HepG2 (cell line): ENCODE data around the gene PGPEP1. TPM values are rescaled to one million over a fixed set of nuclear protein-coding genes. Genes with fewer than 3 reads are reported as not detected.

Experiments used
- CHD2 ChIP-seq: IDR thresholded peaks from 2 replicates; pipeline ENCODE4 v1.6.1; 2011; ENCODE audit warnings: low read depth, low read length, improper control_type of control experiment
- MAFK ChIP-seq, 2 experiments: IDR thresholded peaks in 1 of 2; conservative IDR thresholded peaks in 1 of 2; 2 replicates each; pipeline ENCODE4 v1.6.1; 2011; ENCODE audit warnings: improper control_type of control experiment in 2 of 2, low read length in 2 of 2
- MTA1 ChIP-seq: sonication (generic); formaldehyde crosslinking; IDR thresholded peaks from 2 replicates; pipeline ENCODE4 v1.4.0; 2020; ENCODE audit warnings: missing genetic modification reagents, mild to moderate bottlenecking, borderline replicate concordance
- NR2C2 ChIP-seq: sonication (generic); formaldehyde crosslinking; IDR thresholded peaks from 2 replicates; pipeline ENCODE4 v1.4.0; 2020; ENCODE audit warnings: missing genetic modification reagents, mild to moderate bottlenecking, moderate library complexity, borderline replicate concordance
- PHF8 ChIP-seq: sonication (generic); formaldehyde crosslinking; IDR thresholded peaks from 2 replicates; pipeline ENCODE4 v1.5.0; 2020; ENCODE audit warnings: missing genetic modification reagents
- RXRA ChIP-seq: sonication (generic); formaldehyde crosslinking; IDR thresholded peaks from 2 replicates; pipeline ENCODE4 v1.5.1; 2020; ENCODE audit warnings: missing genetic modification reagents
- TBX2 ChIP-seq: sonication (generic); formaldehyde crosslinking; IDR thresholded peaks from 2 replicates; pipeline ENCODE4 v1.5.0; 2020; ENCODE audit warnings: missing genetic modification reagents, mild to moderate bottlenecking, borderline replicate concordance
- XRCC5 ChIP-seq: fragments of 200-400 bp; formaldehyde crosslinking; optimal IDR thresholded peaks from 2 replicates; pipeline ENCODE3; 2017; ENCODE audit warnings: mild to moderate bottlenecking, low read length
- ZFY ChIP-seq: sonication (generic); formaldehyde crosslinking; IDR thresholded peaks from 2 replicates; pipeline ENCODE4 v1.4.0; 2020; ENCODE audit warnings: missing genetic modification reagents
- ZNF224 ChIP-seq: sonication (generic); formaldehyde crosslinking; IDR thresholded peaks from 2 replicates; pipeline ENCODE4 v1.5.0; 2020; ENCODE audit warnings: mild to moderate bottlenecking, missing genetic modification reagents
- ZNF317 ChIP-seq: sonication (generic); formaldehyde crosslinking; IDR thresholded peaks from 2 replicates; pipeline ENCODE4 v1.5.0; 2020; ENCODE audit warnings: mild to moderate bottlenecking, missing genetic modification reagents
- ZNF747 ChIP-seq: sonication (generic); formaldehyde crosslinking; IDR thresholded peaks from 2 replicates; pipeline ENCODE4 v1.8.1; 2023; ENCODE audit warnings: missing genetic modification reagents, mild to moderate bottlenecking, borderline replicate concordance
- polyA plus RNA-seq, 8 experiments: library from polyadenylated mRNA; depleted of rRNA in 3 of 8; stranded (reverse) in 7 of 8; unstranded in 1 of 8; fragments of >200 nt; fragmentation: Illumina TruSeq in 4 of 8; extraction: Trizol in 4 of 8; gene quantifications; 2 replicates each; pipeline versions ENCODE4 v1.2.1 to v1.2.3, GENCODE V29; 2011 to 2016; ENCODE audit warnings: low read depth in 4 of 8, missing spikeins in 1 of 8, mixed read lengths in 1 of 8; ENCODE audit not compliant: insufficient read depth in 1 of 8
- total RNA-seq, 5 experiments: library from RNA; depleted of rRNA; stranded (reverse); fragments of >200 nt; fragmentation: Illumina TruSeq; extraction: Trizol; gene quantifications; 2 replicates each; pipeline ENCODE4 v1.2.3, GENCODE V29; 2016; ENCODE audit warnings: low read depth in 1 of 5
- TF ChIP-seq, protein P1 (sequence below): IDR thresholded peaks from 2 replicates; pipeline ENCODE4 v1.6.1; 2012; ENCODE audit warnings: low read length, improper control_type of control experiment
- TF ChIP-seq, protein P2 (sequence below): sonication (generic); formaldehyde crosslinking; IDR thresholded peaks from 2 replicates; pipeline ENCODE4 v1.8.1; 2023; ENCODE audit warnings: mild to moderate bottlenecking, moderate library complexity, missing genetic modification reagents
- TF ChIP-seq, protein P3 (sequence below): IDR thresholded peaks from 2 replicates; pipeline ENCODE4 v1.4.0; 2020; ENCODE audit warnings: mild to moderate bottlenecking, missing genetic modification reagents
- TF ChIP-seq, protein P4 (sequence below), 2 experiments: sonication (generic) in 1 of 2; formaldehyde crosslinking in 1 of 2; IDR thresholded peaks; 2 replicates each; pipeline versions ENCODE4 v1.4.0 to v1.6.1; 2018 to 2020; ENCODE audit warnings: missing genetic modification reagents in 2 of 2, borderline replicate concordance in 1 of 2, low read depth in 1 of 2, mild to moderate bottlenecking in 1 of 2, missing biosample characterization in 1 of 2
- TF ChIP-seq, protein P5 (sequence below): IDR thresholded peaks from 2 replicates; pipeline ENCODE4 v1.6.1; 2016; ENCODE audit warnings: mild to moderate bottlenecking, missing biosample characterization, missing genetic modification reagents

Gene PGPEP1
- total and polyA plus RNA-seq, 2 of the 13 experiments (the other 11 are each of a cell fraction or from before 2014, with no cell fraction given), result 53.1 to 56.6 TPM

DNA sequence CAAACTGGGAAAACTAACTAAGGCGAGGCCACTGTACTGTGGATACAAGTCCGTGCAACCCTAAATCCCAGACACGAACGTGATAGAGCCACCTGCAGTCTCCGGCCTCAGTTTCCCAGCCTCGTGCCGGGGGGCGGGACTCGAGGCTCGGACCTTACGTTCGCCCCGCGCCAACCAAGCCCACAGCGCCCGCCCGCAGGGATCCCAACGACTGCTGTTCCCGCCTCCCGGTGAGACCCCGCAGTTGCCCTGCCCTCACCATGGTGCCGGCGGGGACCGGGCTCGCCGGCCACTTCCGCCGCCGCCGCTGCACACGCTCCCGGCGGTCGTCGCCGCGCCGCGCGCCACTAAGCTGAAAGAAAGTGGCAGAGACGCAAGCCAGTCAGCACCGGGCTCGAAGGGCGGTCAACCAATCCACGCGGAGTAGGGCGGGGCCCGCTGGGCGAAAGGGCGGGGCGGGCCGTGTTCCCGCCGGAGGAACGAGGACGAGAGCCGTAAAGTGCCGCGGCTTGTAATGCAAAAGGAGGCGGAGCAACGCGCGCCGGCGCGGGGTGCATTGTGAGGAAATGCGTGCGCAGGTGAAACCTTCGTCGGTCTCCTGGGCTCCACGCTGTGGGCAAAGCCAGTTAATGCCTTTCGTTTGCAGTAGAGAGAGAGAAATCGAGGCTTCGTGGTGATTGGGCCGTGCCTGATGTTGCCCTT, 17.5 kb upstream of the PGPEP1 start, which contains the start of gene LSM4 (continued):
- TF ChIP-seq, protein P1, sequence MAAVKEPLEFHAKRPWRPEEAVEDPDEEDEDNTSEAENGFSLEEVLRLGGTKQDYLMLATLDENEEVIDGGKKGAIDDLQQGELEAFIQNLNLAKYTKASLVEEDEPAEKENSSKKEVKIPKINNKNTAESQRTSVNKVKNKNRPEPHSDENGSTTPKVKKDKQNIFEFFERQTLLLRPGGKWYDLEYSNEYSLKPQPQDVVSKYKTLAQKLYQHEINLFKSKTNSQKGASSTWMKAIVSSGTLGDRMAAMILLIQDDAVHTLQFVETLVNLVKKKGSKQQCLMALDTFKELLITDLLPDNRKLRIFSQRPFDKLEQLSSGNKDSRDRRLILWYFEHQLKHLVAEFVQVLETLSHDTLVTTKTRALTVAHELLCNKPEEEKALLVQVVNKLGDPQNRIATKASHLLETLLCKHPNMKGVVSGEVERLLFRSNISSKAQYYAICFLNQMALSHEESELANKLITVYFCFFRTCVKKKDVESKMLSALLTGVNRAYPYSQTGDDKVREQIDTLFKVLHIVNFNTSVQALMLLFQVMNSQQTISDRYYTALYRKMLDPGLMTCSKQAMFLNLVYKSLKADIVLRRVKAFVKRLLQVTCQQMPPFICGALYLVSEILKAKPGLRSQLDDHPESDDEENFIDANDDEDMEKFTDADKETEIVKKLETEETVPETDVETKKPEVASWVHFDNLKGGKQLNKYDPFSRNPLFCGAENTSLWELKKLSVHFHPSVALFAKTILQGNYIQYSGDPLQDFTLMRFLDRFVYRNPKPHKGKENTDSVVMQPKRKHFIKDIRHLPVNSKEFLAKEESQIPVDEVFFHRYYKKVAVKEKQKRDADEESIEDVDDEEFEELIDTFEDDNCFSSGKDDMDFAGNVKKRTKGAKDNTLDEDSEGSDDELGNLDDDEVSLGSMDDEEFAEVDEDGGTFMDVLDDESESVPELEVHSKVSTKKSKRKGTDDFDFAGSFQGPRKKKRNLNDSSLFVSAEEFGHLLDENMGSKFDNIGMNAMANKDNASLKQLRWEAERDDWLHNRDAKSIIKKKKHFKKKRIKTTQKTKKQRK, result no peak
- peak; percentile 70 for TF ChIP-seq PHF8 (CRISPR knock-in tag)
- no peak; the same call in 1 of the 2 replicates for TF ChIP-seq ZNF317 (CRISPR knock-in tag)
- TF ChIP-seq ZNF224 (CRISPR knock-in tag), result 0 out of 2 replicates have a peak, but pooled peaks have one; percentile 56
- TF ChIP-seq, protein P2, sequence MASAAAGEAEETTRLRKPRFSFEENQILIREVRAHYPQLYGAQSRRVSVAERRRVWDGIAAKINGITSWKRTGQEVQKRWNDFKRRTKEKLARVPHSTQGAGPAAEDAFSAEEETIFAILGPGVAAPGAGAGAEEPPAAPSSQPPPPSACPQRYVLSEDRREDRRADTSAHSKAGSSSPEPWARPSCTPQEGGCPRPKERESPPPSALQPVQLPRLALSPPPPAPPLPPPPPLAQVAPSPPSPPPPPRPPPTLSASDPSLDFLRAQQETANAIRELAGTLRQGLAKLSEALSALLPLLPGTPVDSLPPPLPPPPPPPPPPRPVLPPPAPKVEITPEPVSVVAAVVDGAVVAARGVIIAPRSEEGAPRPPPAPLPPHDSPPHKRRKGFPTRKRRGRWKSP (CRISPR knock-in tag), result peak; percentile 77
- TF ChIP-seq NR2C2 (CRISPR knock-in tag), result peak; percentile 26; the same call in 1 of the 2 replicates
- peak; percentile 68 for TF ChIP-seq XRCC5
- TF ChIP-seq MTA1 (CRISPR knock-in tag), result peak; percentile 63; the same call in 1 of the 2 replicates
- TF ChIP-seq, protein P3, sequence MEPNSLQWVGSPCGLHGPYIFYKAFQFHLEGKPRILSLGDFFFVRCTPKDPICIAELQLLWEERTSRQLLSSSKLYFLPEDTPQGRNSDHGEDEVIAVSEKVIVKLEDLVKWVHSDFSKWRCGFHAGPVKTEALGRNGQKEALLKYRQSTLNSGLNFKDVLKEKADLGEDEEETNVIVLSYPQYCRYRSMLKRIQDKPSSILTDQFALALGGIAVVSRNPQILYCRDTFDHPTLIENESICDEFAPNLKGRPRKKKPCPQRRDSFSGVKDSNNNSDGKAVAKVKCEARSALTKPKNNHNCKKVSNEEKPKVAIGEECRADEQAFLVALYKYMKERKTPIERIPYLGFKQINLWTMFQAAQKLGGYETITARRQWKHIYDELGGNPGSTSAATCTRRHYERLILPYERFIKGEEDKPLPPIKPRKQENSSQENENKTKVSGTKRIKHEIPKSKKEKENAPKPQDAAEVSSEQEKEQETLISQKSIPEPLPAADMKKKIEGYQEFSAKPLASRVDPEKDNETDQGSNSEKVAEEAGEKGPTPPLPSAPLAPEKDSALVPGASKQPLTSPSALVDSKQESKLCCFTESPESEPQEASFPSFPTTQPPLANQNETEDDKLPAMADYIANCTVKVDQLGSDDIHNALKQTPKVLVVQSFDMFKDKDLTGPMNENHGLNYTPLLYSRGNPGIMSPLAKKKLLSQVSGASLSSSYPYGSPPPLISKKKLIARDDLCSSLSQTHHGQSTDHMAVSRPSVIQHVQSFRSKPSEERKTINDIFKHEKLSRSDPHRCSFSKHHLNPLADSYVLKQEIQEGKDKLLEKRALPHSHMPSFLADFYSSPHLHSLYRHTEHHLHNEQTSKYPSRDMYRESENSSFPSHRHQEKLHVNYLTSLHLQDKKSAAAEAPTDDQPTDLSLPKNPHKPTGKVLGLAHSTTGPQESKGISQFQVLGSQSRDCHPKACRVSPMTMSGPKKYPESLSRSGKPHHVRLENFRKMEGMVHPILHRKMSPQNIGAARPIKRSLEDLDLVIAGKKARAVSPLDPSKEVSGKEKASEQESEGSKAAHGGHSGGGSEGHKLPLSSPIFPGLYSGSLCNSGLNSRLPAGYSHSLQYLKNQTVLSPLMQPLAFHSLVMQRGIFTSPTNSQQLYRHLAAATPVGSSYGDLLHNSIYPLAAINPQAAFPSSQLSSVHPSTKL, result peak; percentile 45; the same call in 1 of the 2 replicates
- TF ChIP-seq ZNF747 (CRISPR knock-in tag), result 0 out of 2 replicates have a peak, but pooled peaks have one; percentile 47
- TF ChIP-seq RXRA (CRISPR knock-in tag), result 0 out of 2 replicates have a peak, but pooled peaks have one; percentile 42
- TF ChIP-seq, protein P4, sequence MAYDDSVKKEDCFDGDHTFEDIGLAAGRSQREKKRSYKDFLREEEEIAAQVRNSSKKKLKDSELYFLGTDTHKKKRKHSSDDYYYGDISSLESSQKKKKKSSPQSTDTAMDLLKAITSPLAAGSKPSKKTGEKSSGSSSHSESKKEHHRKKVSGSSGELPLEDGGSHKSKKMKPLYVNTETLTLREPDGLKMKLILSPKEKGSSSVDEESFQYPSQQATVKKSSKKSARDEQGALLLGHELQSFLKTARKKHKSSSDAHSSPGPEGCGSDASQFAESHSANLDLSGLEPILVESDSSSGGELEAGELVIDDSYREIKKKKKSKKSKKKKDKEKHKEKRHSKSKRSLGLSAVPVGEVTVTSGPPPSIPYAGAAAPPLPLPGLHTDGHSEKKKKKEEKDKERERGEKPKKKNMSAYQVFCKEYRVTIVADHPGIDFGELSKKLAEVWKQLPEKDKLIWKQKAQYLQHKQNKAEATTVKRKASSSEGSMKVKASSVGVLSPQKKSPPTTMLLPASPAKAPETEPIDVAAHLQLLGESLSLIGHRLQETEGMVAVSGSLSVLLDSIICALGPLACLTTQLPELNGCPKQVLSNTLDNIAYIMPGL (CRISPR knock-in tag; IDR thresholded peaks at IDR 0.05; ENCODE audit: borderline replicate concordance in 1 of 2, low read depth in 1 of 2), result peak; percentile 41 to 79; a peak in 2 of 4 replicates
- peak; percentile 68 for TF ChIP-seq CHD2
- TF ChIP-seq MAFK (conservative IDR thresholded peaks at IDR 0.05 in 1 of 2, IDR thresholded peaks at IDR 0.05 in 1 of 2; ENCODE audit: low read length in 2 of 2), result 0 out of 4 replicates have a peak, but pooled peaks of 1 of the 2 experiments have one; percentile 8
- TF ChIP-seq, protein P5, sequence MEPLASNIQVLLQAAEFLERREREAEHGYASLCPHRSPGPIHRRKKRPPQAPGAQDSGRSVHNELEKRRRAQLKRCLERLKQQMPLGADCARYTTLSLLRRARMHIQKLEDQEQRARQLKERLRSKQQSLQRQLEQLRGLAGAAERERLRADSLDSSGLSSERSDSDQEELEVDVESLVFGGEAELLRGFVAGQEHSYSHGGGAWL (CRISPR knock-in tag), result peak; percentile 79; the same call in 1 of the 2 replicates
- peak; percentile 65; the same call in 1 of the 2 replicates for TF ChIP-seq TBX2 (CRISPR knock-in tag)
- TF ChIP-seq ZFY, result peak; percentile 71
